Measurements from ENCODE around the gene SLC34A3.
A peak's percentile ranks its signal among the peaks of the same experiment; 100 is the strongest.

Gene SLC34A3

GRCh38 chr9:137230705-137231371 lies at the start of gene SLC34A3:
SLC34A3 (plus strand) TSS chr9:137230901; CDS start chr9:137231703, 802 bp downstream.
- in situ Hi-C loops (cut with HindIII; ENCODE audit: low pct_ligation_motif_present, low pct_unique_long_range_greater_than_20kb, low sequenced_read_pairs), result no loop called here
- DNase-seq, result no peak

- DNase-seq, result no peak
- in situ Hi-C loops (cut with HindIII; ENCODE audit: low pct_ligation_motif_present, low pct_unique_long_range_greater_than_20kb, low sequenced_read_pairs), result no loop called here
Observed at GRCh38 chr9:137181680-137182079, 49.0 kb upstream of the SLC34A3 start.

- no peak for DNase-seq
- in situ Hi-C loops (cut with HindIII; ENCODE audit: low pct_ligation_motif_present, low pct_unique_long_range_greater_than_20kb, low sequenced_read_pairs), result no loop called here
Observed at GRCh38 chr9:137182836-137183235, 47.9 kb upstream of the SLC34A3 start.

GRCh38 chr9:137183980-137184595 lies 46.6 kb upstream of the SLC34A3 start:
- no peak for DNase-seq
- in situ Hi-C loops (cut with HindIII; ENCODE audit: low pct_ligation_motif_present, low pct_unique_long_range_greater_than_20kb, low sequenced_read_pairs), result no loop called here

GRCh38 chr9:137184881-137185660 lies 45.6 kb upstream of the SLC34A3 start:
- DNase-seq, result no peak
- in situ Hi-C loops (cut with HindIII; ENCODE audit: low pct_ligation_motif_present, low pct_unique_long_range_greater_than_20kb, low sequenced_read_pairs), result no loop called here

GRCh38 chr9:137185921-137186320 lies 44.8 kb upstream of the SLC34A3 start:
- DNase-seq, result no peak
- in situ Hi-C loops (cut with HindIII; ENCODE audit: low pct_ligation_motif_present, low pct_unique_long_range_greater_than_20kb, low sequenced_read_pairs), result no loop called here

- in situ Hi-C loops (cut with HindIII; ENCODE audit: low pct_ligation_motif_present, low pct_unique_long_range_greater_than_20kb, low sequenced_read_pairs), result no loop called here
- no peak for DNase-seq
Observed at GRCh38 chr9:137186385-137186784, 44.3 kb upstream of the SLC34A3 start.

GRCh38 chr9:137187386-137187785 lies 43.3 kb upstream of the SLC34A3 start:
- in situ Hi-C loops (cut with HindIII; ENCODE audit: low pct_ligation_motif_present, low pct_unique_long_range_greater_than_20kb, low sequenced_read_pairs), result no loop called here
- no peak for DNase-seq

- in situ Hi-C loops (cut with HindIII; ENCODE audit: low pct_ligation_motif_present, low pct_unique_long_range_greater_than_20kb, low sequenced_read_pairs), result no loop called here
- DNase-seq, result no peak
Observed at GRCh38 chr9:137188086-137188489, 42.6 kb upstream of the SLC34A3 start.

GRCh38 chr9:137188490-137189296 lies 42.0 kb upstream of the SLC34A3 start, which contains the start of the genes ANAPC2 and SSNA1:
ANAPC2 (minus strand) TSS chr9:137188560; CDS start chr9:137188532, 28 bp downstream.
SSNA1 (plus strand) TSS chr9:137188676; CDS start chr9:137188727, 51 bp downstream.
- in situ Hi-C loops (cut with HindIII; ENCODE audit: low pct_ligation_motif_present, low pct_unique_long_range_greater_than_20kb, low sequenced_read_pairs), result no loop called here
- DNase-seq, result peak; percentile 91

GRCh38 chr9:137189297-137190295 lies 41.1 kb upstream of the SLC34A3 start:
- in situ Hi-C loops (cut with HindIII; ENCODE audit: low pct_ligation_motif_present, low pct_unique_long_range_greater_than_20kb, low sequenced_read_pairs), result no loop called here
- no peak for DNase-seq

GRCh38 chr9:137190315-137190856 lies 40.3 kb upstream of the SLC34A3 start:
- DNase-seq, result no peak
- in situ Hi-C loops (cut with HindIII; ENCODE audit: low pct_ligation_motif_present, low pct_unique_long_range_greater_than_20kb, low sequenced_read_pairs), result no loop called here

GRCh38 chr9:137191245-137191644 lies 39.5 kb upstream of the SLC34A3 start:
- in situ Hi-C loops (cut with HindIII; ENCODE audit: low pct_ligation_motif_present, low pct_unique_long_range_greater_than_20kb, low sequenced_read_pairs), result no loop called here
- DNase-seq, result no peak

- in situ Hi-C loops (cut with HindIII; ENCODE audit: low pct_ligation_motif_present, low pct_unique_long_range_greater_than_20kb, low sequenced_read_pairs), result no loop called here
- DNase-seq, result no peak
Observed at GRCh38 chr9:137191691-137192447, 38.8 kb upstream of the SLC34A3 start.

GRCh38 chr9:137192448-137192780 lies 38.3 kb upstream of the SLC34A3 start:
- DNase-seq, result no peak
- in situ Hi-C loops (cut with HindIII; ENCODE audit: low pct_ligation_motif_present, low pct_unique_long_range_greater_than_20kb, low sequenced_read_pairs), result no loop called here

- in situ Hi-C loops (cut with HindIII; ENCODE audit: low pct_ligation_motif_present, low pct_unique_long_range_greater_than_20kb, low sequenced_read_pairs), result no loop called here
Observed at GRCh38 chr9:137192859-137193258, 37.8 kb upstream of the SLC34A3 start.

GRCh38 chr9:137193771-137194170 lies 36.9 kb upstream of the SLC34A3 start:
- no peak for DNase-seq
- in situ Hi-C loops (cut with HindIII; ENCODE audit: low pct_ligation_motif_present, low pct_unique_long_range_greater_than_20kb, low sequenced_read_pairs), result no loop called here

More at GRCh38 chr9:137192859-137193258, 37.8 kb upstream of the SLC34A3 start:
- no peak for DNase-seq
